M059J (cell line): ENCODE results near the gene TMEM86B. TPM values are rescaled to one million over a fixed set of nuclear protein-coding genes. Genes with fewer than 3 reads are reported as not detected.
A peak's percentile ranks its signal among the peaks of the same experiment; 100 is the strongest.
"Not testable (repeated sequence)": the region's sequence is repeated elsewhere in the genome, so short reads cannot be mapped to it uniquely, and the experiment has no call there.

Source experiments
- DNase-seq: peaks from one replicate; pipeline ENCODE4 v3.0.0-alpha.2; 2012; ENCODE audit warnings: low read depth
- total RNA-seq: library from RNA; depleted of rRNA; stranded (reverse); fragments of >200 nt; shearing (Covaris generic); gene quantifications from 2 replicates; pipeline ENCODE4 v1.2.3, GENCODE V29; 2014

Gene TMEM86B
- total RNA-seq, 1 experiment from 2014 or later, result 1.7 TPM

GRCh38 chr19:55223291-55224037 lies 5.1 kb downstream of the TMEM86B start:
- DNase-seq, result no peak

- DNase-seq, result no peak
These were observed 8.0 kb downstream of the TMEM86B start for GRCh38 chr19:55220525-55220924.

- peak; percentile 99 for DNase-seq
These were observed 11.9 kb downstream of the TMEM86B start for GRCh38 chr19:55216461-55217198.

GRCh38 chr19:55213547-55213946 lies 15.0 kb downstream of the TMEM86B start:
- no peak for DNase-seq

- peak; percentile 17 for DNase-seq
These were observed 16.1 kb downstream of the TMEM86B start for GRCh38 chr19:55212447-55212846.

GRCh38 chr19:55209693-55210472 lies 18.7 kb downstream of the TMEM86B start:
- DNase-seq, result peak; percentile 98

- peak; percentile 25 for DNase-seq
These were observed 19.5 kb downstream of the TMEM86B start, which contains the start of gene PTPRH for GRCh38 chr19:55208880-55209692. PTPRH (minus strand) TSS chr19:55209501; CDS start chr19:55209433, 68 bp downstream.

- peak; percentile 93 for DNase-seq
These were observed 21.7 kb downstream of the TMEM86B start for GRCh38 chr19:55206664-55207500.

- not testable (repeated sequence) for DNase-seq
These were observed 26.4 kb downstream of the TMEM86B start for GRCh38 chr19:55202199-55202598.

- no peak for DNase-seq
These were observed 28.9 kb downstream of the TMEM86B start for GRCh38 chr19:55199620-55200204.

- DNase-seq, result no peak
These were observed 29.9 kb downstream of the TMEM86B start for GRCh38 chr19:55198651-55199050.

GRCh38 chr19:55197528-55197927 lies 31.0 kb downstream of the TMEM86B start:
- peak; percentile 42 for DNase-seq

- DNase-seq, result peak; percentile 37
These were observed 31.8 kb downstream of the TMEM86B start for GRCh38 chr19:55196803-55197202.

- no peak for DNase-seq
These were observed 35.1 kb downstream of the TMEM86B start for GRCh38 chr19:55193481-55193880.

- peak; percentile 96 for DNase-seq
These were observed 39.1 kb downstream of the TMEM86B start for GRCh38 chr19:55189403-55189835.

GRCh38 chr19:55188625-55189024 lies 39.9 kb downstream of the TMEM86B start:
- DNase-seq, result peak; percentile 25

GRCh38 chr19:55186080-55186479 lies 42.5 kb downstream of the TMEM86B start:
- no peak for DNase-seq

- no peak for DNase-seq
These were observed 46.8 kb downstream of the TMEM86B start for GRCh38 chr19:55181740-55182139.

GRCh38 chr19:55179606-55180484 lies 48.7 kb downstream of the TMEM86B start, which contains the start of gene SYT5:
SYT5 (minus strand) TSS chr19:55180289; CDS start chr19:55179041, 1,248 bp downstream.
- peak; percentile 33 for DNase-seq
